ENCODE measurements around the gene BCAT1.
"Not testable (repeated sequence)": the region's sequence is repeated elsewhere in the genome, so short reads cannot be mapped to it uniquely, and the experiment has no call there.

Gene BCAT1

DNA sequence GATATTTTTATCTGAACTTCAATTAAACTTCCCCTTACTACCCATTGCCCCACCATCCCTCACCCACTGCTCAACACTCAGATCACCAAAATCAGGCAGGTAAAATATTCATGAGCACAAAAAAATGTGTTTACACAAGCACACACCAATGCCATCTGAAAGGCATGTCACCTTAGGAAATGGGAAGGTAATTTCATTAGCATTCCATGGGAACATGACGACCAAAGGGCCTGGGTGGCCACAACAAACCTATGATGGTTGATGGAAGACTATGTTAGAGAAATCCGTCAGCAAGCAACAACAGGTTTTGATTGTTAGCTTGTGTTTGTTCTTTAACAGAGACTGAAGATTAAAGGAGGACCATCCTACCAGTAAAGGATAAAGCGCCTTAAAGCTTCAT, 97.6 kb downstream of the BCAT1 start:
- no peak for DNase-seq

DNA sequence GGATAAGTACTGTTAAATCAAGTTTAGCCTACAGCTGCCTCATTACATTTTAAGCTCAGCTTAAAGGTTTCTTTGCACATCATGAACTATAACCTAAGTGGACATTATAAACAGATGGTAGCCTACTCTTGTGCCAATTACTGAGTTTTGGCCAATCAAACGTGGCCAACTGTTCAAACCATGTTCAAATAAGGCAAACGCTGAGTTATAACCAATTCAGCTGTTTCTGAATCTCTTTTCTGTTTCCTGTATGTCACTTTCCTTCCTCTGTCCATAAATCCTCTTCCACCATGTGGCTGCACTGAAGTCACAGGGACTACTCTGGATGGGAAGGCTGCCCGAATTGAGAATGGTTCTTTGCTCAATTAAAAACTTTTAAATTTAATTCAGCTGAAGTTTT, 98.4 kb downstream of the BCAT1 start:
- DNase-seq = no peak

DNA sequence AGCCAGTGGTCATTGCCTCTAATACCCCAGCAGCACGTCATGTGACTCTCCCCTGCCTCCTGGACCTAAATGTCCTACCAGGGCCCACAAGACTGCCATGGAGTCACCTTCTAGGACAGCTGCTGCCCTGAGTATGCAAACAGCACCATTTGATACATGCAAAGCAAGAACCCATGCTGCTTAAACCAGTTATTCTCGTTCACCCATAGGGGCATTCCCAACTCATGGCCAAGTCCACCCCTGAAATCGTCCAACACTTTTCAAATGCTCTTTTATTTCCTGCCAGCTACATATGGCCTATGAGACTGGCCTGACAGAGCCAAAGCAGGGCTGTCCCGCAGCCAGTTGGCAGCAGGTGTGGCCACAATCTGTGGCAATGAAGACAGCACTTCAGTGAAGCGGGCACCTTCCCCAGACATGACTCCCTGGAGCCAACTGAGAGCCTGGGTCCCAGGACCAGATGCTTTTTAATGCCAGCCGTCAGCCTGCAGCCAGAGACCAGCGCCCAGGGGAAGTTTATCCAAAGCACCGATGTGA, 99.9 kb downstream of the BCAT1 start:
- no peak for DNase-seq

DNA sequence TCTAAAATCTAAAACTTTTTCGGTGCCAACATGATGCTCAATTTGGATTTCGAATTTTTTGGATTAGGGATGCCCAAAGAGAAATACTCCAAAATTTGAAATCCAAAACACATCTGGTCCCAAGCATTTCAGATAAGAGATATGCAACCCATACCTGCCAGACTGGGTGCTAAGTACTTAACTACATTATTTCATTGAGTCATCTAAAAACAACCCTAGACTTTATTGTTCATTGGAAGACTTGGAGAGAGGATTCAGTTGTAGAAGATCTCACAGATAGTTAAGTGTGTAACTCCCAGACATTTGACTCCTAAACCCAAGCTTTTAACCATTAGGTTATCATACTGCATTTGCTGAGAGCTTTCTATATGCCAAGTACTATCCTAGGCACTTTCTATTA, 102.2 kb downstream of the BCAT1 start:
- no peak for DNase-seq

DNA sequence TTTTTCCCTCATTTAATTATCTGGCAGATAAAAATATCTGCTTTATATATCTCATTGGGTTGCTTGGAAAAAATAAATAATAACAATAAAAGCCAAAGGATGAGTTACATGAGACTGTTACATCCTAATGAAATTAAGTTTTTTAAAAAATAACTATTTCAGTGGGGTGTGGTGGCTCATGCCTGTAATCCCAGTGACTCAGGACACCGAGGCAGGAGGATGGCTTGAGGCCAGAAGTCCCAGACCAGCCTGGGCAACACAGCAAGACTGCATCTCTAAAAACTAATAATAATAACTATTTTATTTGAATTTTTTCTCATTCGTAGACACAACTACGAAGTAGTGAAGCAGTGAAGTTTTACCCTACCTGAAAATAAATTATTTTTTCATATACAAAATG, 103.3 kb downstream of the BCAT1 start:
- DNase-seq = no peak

DNA sequence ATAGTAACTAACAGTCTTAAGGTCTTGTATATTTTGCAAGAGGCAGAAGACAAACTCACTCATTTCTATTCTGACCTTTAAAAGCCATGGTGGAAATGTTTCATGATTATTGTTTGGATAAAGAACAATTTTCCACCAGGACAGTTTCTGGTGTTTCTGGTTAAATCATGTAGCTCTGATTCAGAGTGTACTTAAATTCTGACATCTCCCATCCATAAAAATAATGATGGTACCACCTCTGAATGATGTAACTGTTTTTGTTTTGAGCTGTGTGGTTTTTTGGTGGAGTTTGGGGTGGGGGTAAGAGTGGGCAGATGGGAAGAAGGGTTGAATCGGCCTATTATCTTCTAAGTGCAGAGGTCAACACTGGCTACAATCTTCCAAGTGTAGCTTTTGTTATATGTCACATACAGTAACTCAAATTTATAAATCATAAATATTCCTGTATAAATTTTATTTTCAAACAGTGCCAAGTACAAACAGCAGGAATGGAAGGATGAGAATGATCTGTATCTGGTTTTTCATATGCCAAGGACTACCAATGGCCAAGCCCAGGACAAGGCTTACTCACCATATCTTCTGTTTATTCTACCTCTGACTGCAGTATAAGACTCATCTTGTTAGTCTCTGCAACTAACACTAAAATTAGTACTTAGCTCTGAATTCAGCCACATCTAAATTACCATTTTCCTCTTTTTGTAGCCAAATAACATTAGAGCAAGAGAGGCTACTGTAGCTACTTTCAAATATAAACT, 108.7 kb downstream of the BCAT1 start:
- DNase-seq = no peak

DNA sequence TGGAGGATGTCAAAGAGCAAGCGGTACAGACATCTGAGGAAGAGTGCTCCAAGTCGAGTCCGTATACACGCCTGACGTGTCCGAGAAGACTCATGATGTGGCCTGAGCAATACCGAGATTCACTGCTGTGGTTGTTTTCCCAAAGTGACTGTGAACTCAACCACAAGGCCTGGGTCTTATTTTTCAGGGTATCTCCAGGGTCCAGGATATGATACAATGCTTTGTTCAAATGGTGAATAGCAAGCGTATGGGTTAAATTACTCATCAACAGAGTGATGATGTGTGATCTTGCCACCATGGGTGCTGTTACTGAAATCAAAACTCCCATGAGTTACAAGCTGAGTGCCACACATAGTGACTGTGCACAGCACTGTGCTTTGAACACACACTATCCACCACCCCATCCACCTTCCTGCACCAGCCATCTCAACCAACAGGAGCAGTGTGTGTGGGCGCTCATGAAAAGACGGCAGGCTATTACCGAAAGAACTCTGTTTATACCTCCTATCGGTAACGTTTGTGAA, 109.6 kb downstream of the BCAT1 start:
- no peak for DNase-seq

DNA sequence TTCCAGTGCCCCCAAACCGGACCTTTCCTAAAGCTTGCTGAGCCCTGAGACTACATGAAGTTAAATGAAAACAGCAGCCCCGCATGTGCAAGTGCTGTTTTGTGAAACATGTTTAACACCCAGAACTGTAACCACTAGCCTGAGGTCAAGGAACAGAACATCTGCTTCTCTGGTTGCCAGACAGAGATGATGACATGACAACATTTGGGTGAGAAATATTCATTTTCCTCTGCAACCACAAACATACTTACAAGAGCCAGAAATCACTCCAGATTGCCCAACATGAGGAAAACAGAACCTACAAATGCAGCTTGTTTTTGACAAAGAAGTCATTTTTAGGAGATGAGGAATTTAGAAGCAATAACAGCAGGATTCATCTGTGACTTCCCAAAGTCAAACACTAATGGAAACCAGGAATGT, 110.4 kb downstream of the BCAT1 start:
- DNase-seq = no peak

DNA sequence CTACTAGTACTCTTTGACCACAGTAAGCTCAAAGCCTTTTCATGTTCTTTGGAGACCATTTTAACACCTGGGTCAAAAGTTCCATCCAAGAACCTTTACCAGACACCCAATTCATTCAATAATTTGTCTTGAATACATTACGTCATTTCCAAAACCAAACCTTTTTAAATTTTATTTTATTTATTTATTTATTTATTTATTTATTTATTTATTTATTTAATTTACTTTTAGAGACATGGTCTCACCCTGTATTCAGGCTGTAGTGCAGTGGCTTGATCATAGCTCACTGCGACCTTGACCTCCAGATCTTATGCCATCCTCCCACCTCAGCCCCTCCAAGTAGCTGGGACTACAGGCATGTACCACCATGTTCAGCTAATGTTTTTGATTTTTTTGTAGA, 113.5 kb downstream of the BCAT1 start:
- DNase-seq = no peak

DNA sequence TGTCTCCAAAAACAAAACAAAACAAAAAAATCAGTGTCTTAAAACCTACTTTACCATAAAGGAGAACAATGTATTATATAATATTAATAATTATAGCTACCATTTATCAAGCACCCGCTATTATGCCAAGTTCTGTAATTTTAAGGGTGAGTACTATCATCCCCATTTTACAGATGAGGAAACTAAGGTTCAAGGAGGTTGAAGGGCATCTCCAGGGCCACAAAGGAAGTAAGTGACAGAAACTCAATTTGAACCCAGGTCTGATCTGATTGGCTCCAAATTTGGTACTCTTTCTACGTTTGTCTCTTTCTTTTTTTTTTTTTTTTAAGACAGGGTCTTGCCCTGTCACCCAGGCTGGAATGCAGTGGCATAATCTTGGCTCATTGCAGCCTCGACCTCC, 115.4 kb downstream of the BCAT1 start:
- DNase-seq = no peak

DNA sequence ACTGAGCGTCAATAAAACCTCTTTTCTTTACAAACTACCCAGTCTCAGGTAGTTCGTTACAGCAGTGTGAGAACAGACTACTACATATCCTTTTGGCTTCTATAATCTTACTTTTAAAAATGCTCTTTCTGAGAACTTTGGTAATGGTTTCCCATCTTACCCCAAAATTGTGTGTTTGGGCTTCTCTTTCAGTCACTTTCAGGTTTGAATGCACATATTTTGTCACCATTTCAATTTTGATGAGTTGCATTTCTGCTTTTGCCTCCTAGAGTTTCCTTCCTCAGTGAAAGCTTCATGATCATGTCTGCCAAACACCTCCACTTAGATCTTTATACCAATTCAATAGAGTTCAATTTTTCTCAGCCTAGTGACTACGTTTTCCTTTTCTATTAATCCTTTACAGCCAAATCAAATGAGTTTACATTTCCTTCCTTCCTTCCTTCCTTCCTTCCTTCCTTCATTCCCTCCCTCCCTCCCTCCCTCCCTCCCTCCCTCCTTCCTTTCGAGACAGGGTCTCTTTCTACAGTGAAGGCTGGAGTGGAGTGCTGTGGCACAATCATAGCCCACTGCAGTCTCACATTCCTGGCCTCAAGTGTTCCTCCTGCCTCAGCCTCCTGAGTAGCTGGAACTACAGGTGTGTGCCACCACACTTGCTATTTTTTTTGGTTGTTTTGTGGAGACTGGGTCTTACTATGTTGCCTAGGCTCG, 124.9 kb downstream of the BCAT1 start:
- no peak for DNase-seq

DNA sequence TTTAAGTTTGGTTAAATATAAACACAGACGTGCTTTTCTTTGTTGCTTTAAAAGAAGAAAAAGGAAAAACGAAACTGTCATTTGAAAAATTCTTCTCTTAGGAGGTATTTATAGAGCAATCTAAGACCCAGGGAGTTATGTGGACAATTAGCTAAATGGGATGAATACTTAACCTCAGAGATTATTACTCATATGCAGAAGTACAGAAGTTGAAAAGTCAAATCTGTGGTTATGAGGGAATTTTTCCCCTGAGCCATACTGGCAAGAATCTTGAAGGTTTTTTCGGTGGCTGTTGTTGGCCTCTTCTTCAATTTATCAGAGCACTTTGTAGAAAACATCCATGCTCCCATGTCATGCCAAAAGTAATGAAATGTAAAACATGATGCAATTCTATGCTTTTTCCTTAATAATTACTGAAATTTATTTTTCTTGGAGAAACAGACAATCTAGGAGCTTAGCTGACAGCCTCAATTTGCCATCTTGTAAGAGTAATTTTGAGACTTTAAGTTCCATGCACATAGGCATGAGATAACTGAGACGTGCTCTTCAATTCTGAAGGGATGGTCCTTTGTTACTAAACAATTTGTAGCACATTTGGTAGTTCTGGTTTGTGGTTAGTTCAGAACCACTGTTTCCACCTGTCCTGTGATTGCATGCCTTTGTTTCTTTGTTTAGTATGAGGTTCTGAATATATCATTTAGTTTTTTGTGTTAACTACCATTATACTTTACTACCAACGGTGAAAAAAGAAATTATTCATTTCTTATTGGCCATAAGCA, 126.6 kb downstream of the BCAT1 start:
- DNase-seq = no peak

DNA sequence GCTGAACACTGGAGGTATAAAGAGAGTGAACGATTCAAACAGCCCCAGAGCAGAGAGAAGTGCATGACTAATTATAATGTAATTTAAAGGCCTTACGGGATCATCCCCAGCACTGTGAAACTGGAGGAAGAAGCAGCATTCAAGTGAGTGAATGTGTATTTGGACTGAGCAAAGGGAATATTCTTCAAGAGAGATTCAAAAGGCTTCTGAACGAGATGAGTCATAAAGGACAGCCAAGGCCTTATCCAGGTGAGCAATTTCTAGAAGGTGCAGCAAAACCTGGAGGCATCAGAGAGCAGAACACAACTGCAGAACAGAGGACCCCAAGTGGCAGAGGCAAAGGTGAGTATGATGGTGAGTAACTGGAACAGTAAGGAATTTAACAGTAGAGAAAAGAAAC, 127.2 kb downstream of the BCAT1 start:
- no peak for DNase-seq

DNA sequence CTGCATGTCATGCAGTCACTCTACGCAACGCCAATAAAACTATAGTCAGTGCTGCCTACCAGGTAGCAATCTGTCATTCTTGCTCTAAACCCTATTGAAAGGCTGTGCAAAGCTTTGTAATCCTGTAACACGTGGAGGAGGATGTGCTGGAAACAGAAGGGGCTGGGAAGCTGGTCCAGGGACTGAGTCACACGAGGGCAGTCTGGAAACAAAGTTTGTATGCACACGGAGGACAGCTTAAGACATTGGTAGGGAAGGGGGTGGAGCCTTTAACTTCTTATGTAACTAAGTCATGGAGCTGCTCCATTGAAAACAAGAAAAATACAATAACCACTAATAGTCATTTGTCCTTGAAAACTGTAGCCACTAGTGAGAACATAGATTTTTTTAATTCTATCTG, 128.0 kb downstream of the BCAT1 start:
- no peak for DNase-seq

DNA sequence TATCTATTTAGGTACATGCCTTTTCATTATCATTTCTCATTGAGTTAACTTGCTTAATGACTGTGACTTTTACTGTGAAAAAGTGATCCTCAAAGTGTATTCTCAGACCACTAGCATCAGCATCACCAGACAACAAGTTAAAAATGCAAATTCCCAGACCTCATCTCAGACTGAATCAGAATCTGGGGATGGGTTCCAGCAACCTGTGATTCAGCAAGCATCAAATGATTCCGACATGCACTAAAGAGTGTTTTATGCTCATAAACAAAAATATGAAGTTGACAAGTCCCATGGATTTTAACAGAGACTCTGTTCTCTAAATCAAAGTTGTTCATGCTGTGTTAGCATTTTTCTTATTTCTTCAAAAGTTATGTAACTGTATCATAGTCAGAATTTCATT, 130.6 kb downstream of the BCAT1 start:
- DNase-seq = no peak

DNA sequence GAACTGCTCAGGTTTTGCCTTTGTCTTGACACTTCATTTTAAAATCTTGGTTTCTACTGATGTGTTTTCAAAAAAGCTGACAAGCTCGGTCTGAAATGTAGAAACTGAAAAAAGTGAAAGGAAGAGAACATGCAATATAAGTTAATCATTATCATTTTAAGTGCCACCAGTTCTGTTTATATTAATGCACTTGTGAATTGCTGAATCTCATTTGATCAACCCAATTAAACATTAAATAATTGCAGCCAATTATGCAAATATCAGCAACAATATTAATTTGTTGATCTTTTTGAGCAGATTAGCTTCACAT, 133.8 kb downstream of the BCAT1 start:
- DNase-seq = no peak

DNA sequence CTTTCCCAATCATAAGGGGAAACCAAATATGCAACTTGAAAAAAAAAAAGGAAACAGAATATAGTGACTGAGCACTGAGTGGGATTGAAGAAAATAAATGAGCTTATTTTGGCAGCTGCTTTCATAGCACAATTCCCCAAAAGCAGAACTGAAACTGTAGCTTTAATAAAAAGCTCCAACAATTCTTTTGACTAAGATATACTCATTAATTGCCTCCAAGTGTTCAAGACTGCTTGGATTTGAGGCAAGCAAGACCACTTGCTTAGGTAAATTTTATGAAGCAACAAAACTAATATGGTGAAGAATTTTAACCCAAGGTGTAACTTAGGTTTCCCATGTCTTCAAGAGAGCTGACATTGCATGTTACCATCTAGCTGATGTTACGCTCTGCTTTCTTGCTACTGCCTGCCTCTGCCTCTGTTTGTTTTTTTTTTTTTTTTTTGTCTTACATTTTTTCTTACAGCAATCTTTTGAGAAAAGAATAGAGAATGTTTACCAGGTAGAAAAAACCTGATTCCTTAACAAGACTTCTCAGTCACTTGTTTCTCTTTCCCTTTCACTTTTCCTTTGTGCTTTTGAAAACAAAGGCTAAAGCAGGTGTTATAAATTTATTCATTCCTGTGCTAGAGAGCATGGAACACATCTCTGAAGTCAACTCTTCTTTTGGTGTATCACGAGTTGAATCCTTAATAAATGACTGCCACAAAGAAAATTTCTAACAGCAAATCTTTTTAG, 134.4 kb downstream of the BCAT1 start:
- DNase-seq = no peak

DNA sequence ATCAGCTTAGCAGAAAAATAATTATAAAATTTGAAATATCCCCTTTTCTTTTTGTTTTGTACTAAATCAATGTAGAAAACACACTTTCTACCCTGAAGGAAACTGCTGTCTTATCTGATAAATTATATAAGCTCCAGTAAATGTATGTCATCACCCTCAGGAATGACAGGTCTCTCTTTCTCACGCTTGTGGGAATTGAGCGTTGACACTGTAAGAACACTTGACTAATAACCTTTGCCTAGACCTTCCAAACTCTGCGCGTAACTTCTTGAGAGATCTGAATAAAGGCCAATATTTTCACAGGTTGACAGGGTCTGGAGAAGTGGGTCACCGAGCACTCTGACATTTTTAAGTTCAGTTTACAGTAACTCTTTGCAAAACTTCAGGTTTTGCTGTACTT, 138.5 kb downstream of the BCAT1 start:
- no peak for DNase-seq

DNA sequence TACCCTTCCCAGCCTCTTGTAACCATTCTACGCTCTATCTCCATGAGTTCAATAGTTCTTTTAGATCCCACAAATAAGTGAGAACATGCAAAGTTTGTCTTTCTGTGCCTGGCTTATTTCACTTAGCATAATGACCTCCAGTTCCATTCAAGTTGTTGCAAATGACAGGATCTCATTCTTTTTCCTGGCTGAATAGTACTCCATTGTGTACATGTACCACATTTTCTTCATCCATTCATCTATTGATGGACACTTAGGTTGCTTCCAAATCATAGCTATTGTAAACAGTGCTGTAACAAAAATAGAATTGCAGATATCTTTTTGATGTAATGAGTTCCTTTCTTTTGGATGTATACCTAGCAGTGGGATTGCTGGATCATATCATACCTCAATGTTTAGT, 139.6 kb downstream of the BCAT1 start:
- not testable (repeated sequence) for DNase-seq

DNA sequence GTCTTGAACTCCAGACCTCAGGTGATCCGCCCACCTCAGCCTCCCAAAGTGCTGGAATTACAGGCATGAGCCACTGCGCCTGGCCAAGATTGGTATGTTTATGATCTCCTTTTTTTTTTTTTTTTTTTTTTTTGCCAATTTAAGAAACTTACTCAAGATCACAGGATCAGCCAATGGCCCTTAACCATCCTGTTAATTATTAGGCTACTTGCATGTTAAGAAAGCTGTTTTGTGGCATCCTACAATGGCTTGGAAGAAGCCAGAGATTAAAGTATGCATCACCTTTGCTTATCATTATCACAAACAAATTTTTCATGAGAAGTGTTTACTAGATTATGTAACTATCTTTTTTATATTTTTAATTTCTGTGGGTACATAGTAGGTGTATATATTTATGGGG, 140.2 kb downstream of the BCAT1 start:
- no peak for DNase-seq

DNA sequence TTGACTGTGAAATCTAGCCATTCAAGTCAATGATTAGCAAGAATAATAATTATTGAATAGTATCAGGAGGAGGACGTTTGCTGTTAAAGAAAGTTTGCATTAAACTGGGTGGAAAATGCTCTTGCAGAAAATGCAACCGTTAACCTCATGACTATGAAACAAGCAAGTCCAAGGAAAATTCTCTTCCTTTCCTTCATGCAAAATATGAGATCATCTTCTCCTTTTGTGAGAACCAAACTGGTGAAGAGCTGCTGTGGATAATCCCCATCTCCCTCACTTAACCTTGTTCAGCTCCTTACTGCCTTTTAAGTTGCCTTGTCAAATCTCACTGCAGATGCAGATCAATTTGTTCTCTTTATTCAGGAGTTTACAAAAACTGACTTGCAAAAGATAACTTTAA, 142.5 kb downstream of the BCAT1 start:
- no peak for DNase-seq

DNA sequence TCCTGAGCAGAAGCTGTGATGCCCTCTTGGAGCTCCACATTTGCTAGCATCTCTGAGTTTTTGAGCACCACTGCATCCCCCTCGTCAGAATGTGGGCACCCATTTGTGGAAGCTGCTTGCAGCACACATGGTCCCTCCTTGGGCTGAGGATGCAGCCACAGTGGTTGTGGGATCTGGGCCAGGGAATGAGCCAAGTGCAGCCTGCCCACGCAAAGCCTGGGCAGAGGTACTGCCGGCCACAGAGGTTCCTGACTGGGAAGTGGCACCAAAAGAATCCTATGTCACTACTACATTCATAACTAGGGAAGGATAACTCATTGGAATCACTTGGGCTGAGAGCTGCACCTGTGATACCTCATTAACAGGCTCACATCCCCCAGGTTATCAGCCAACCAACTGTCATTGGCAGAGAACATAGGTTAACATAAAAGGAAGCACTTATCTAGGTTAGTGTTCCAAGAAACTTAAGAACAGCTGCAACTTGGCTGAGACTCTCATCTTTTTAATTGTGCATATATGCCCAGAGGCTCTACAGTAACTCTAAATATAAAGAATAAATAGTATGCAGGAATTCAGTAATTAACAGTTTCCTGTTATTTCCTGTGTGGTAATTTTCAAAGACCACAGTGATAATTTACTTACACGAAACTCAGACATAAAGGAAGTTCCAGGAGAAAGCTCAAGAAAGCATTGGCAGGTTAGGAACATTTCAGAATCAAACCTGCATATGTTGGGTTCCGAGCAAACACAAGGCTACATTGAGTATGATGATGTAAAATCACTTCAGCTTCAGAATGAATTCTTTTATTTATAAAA, 145.3 kb downstream of the BCAT1 start:
- DNase-seq = no peak
